Measurements from ENCODE around the gene PRKRA.
"Not testable (repeated sequence)": the region's sequence is repeated elsewhere in the genome, so short reads cannot be mapped to it uniquely, and the experiment has no call there.

Gene PRKRA

DNA sequence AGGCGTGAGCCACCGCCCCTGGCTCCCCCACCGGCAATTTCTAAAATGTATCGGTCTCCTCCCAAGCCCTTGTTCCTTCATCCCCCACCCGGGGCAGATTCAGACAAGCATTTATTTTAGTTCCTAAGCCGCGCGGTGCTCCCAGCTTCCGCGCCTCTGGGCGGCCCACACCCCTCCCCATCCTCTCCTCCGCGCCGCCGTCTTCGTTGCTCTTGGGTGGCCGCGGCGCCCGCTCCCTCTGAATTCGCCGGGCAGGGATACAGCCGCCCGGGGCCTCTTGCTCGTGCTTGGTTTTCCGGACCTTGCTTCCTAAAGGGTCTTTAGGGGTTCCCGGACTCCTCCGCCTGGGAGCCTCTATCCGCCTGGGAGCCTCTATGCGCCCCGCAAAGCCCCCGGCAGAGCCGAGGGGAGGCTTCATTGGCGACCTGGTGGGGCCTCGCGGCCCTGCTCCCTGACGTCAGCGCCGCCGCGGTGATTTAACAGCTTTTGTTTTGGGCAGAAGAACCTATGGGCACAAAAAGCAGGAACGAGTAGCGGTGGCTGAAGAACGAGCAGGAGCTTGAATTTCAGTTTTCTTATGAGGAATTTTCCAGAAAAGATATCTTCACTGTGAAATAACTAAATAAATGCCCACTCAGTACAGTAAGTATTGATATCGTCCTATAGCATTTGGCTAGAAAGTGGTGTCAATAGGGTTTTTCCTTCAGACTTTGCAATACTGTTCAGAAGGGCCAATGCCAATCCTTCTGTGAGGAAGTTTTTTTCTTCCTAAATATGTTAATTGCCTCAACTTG is 37.3 kb downstream of the PRKRA start:
- peak in 1 of 2 experiments; percentile 38 for DNase-seq (ENCODE audit: low read depth in 2 of 2)

DNA sequence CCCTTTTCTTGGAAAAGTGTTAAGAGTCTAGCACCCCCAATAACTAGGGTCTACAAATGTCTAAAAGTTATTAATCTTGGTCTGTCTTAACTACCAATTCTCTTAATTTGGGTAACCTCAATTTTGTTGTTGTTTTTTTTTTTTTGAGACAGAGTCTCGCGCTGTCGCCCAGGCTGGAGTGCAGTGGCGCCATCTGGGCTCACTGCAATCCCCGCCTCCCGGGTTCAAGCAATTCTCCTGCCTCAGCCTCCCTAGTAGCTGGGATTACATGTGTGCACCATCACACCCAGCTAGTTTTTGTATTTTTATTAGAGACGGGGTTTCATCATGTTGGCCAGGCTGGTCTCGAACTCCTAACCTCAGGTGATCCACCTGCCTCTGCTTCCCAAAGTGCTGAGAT is 38.5 kb downstream of the PRKRA start:
- not testable (repeated sequence) for DNase-seq (ENCODE audit: low read depth in 2 of 2)

DNA sequence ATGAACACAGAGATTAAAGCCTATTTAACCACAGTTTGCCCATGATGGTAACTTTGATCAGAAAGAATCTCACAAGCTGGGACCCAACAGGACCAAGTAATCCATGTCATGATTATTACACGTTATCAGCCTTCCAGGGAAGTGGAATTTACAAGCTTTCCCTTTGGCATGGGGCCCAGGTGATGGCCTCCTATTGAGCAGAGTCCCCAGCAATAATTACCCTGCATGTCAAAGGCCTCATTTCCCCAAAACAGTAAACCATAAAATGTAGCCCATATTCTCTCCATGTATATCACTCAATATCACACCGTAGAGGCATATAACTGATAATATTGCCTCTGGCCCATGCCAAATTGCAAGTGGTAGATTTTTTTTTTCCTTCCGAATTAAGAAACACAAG is 38.9 kb downstream of the PRKRA start:
- DNase-seq (ENCODE audit: low read depth in 2 of 2) = no peak

- DNase-seq (ENCODE audit: low read depth in 2 of 2) = no peak
These were observed 41.7 kb downstream of the PRKRA start for GRCh38 chr2:178409261-178409660.

GRCh38 chr2:178404368-178404767 is 46.6 kb downstream of the PRKRA start:
- DNase-seq (ENCODE audit: low read depth in 2 of 2) = no peak

DNA sequence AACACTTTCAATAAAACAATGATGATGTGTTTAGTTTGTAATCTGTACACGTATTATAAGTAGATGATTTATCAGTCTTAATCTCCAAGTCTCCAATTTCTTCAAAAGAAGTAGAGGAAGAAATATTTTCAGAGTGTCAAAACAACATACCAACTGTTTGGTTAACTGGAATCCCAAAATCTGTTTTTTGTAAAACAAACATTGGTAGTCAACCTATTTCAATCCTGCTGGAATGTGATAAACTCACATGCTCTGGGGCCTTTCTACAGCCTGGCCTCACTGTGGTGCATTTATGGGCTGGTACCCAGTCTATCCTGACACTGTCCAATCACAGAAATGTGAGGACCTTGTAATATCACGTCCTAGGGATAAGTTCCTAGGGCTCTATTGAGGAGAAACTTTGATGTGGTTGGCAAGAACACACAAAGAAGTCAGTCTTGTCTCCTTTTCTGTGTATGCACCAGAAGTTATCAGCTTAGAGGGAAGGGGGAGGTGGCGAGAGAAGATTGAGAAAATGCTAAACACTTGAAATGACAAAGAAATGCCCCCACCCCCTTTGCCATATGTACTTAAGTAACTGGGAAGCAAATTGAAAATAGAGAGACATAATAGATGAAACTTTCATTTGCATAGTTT is 47.2 kb downstream of the PRKRA start:
- no peak for DNase-seq (ENCODE audit: low read depth in 2 of 2)

DNA sequence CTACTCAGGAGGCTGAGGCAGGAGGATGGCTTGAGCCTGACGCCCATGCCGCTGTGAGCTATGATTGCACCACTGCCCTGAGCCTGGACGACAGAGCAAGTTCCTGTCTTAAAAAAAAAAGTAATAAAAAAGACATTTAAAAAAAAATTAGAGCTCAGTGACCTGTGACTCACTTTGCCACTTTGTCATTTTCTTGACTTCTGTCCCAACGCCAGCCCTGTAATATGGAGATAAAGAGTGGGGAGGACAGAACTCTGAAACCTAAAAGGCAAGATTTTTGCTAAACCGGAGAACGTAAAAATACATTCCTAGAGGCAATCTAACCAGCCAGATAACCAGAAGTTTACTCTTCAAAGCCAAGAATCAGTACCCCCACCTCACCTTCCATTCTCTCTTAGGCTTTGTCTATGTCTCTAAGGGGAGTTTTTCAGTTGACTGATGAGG is 49.0 kb downstream of the PRKRA start:
- DNase-seq (ENCODE audit: low read depth in 2 of 2) = no peak

DNA sequence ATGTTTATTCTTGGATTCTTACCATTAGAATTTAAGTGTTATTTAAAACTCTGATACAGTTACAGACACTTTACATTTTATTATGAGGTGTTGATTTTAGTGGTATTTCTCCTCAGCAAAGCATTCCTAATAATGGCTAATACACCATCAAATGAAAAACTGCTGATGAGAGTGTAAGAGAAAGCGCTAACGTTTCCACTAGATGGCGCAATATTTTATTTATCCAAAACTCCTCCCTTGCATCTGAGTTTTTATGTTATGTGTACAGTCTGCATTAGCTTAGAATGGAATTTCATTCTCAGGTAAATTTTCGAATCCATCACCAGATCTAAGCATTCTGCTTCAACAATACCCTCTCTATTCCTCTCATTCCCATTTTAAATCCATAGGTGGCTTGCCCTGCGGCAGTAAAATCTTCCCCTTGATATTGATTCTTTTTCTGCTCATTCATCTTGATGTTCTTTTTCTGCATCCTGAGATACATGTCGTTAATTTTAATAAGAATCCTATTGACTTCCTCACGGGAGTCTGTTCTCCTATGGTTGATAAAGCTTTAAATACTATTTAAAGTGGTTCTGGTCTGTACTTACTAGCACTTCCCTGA is 53.9 kb downstream of the PRKRA start:
- no peak for DNase-seq (ENCODE audit: low read depth in 2 of 2)

- DNase-seq (ENCODE audit: low read depth in 2 of 2) = no peak
These were observed 54.9 kb downstream of the PRKRA start for GRCh38 chr2:178395941-178396570.

DNA sequence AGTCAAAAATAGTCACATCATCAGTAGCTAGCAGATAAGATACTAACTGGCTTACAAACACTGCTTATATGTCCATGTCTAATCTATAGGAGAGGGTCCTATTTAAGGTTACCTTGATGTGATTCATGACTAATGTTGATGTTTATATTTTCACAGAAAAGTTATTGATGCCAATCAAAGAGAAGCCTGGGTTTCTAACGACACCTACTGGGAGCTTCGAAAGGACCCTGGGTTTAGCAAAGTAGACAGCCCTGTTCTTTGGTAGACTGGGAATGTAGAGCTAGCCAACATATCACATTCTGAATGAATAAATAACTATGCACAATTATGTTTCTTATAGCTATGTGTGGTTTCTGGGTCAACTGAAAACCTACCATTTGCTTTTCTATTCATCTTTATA is 55.7 kb downstream of the PRKRA start:
- no peak for DNase-seq (ENCODE audit: low read depth in 2 of 2)

DNA sequence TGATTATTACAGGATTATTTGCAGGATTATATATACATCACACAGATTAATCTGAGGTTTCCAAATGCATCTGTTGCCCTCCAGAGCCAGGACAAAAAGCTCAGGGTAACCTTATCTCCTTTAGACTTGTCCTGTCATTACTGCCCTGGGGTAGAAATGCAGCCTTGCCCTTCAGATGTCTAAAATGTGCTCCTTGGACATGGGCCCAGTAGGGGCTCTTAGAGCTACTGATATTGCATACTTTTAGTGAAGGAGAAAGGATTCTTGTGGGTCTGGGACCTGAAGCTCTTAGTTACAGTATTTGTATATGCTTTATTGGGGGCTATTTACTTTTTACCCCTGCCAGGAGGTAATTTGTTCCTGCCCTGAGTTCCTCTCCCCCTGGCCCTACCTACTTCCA is 56.1 kb downstream of the PRKRA start:
- no peak for DNase-seq (ENCODE audit: low read depth in 2 of 2)

GRCh38 chr2:178392215-178392614 is 58.8 kb downstream of the PRKRA start:
- no peak for DNase-seq (ENCODE audit: low read depth in 2 of 2)

- DNase-seq (ENCODE audit: low read depth in 2 of 2) = no peak
These were observed 59.3 kb downstream of the PRKRA start for GRCh38 chr2:178391701-178392100.

- DNase-seq (ENCODE audit: low read depth in 2 of 2) = no peak
These were observed 62.7 kb downstream of the PRKRA start for GRCh38 chr2:178388287-178388686.

DNA sequence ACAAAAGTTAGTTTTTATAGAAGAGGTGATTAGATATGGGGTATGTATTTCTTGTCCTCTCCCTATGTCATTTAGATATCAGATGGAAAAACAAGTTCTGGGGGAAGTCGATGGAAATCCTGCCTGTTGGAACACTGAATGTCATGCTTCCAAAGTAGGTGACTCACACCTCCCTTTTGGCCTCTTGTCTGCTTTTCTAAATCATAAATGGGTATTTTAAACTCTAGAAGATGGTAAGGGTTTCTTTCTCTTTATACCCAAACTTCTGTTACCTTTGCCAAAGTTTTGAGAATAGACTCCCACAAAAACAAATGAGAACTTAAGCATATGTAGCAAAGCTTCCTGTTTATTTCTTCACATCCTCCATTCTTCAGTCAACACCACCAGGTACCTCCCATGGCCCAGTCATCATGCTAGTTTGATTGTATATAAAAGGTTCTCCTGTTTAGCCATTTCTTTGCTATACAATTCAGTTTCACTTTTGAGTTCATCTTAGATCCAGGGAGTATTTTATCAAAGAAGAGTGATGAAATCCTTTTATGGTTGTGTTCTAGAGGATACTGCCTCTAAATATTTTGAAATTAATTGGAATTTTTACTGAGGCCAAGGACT is 63.9 kb downstream of the PRKRA start:
- no peak for DNase-seq (ENCODE audit: low read depth in 2 of 2)

DNA sequence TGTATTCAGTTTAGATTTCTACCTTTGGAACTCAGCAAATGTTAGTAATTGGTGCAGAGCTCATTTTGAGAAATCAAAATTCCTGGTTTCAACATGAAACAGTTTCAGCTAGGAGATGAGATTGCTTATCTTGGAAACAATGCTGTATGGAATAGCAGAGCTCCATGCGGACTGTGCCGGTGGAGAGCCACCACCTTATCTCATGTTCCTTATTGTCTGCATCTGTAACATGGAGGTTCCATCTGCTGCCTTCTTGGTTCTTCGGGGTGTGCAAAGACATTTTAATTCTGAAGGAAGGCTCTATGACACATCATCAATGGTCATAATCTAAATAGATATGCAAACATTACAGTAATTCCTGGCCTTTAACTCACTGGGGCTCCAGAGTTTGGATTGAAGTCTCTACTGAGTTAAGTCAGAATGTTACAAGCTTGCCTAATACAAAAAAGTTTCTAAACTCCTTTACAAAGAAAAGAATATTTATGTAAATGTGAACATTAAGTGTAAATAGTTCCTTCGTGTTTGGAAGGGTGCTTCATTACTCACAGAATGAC is 65.3 kb downstream of the PRKRA start:
- DNase-seq (ENCODE audit: low read depth in 2 of 2) = no peak

DNA sequence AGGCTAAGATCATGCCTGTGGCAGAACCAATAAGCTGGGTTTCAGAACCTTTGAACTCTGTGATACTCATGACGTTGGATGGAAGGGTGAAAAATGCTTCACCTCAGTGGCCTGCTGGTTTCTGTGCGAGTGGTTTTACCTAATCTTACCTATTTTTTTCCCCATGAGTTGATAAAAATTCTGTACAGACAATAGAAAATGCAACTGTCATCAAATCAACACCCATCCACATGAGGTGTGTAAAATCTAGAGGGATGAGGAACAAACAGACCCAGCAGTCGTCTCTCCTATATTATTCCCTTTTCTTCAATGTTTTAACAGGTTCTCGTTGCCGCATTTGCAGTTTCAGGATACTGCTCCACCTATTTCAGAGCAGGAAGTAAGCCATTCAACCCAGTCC is 67.3 kb downstream of the PRKRA start:
- DNase-seq (ENCODE audit: low read depth in 2 of 2) = no peak

Measured in fibroblast of skin of left biceps (primary cell).